ENCODE measurements around the gene NEUROD4.

DNA sequence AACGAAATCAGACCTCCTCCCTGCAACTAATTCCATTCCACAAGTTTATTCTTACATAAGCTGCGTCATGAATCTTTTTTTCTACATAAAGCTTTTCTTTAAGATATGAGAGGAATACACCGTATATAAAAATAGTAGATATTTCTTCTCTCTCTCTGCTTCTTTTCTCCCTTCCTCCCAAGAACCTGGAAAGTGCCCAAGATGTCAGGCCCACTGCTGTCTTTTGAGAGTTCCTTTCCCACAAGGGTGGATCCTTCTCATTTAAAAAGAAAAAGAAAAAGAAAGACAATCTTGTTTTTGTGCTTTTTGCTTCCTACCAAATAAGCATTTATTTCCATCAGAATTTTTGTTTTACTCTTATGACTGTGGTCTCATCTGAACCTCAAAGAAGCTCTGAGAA lies 46.2 kb upstream of the NEUROD4 start:
- TF ChIP-seq, protein P1, sequence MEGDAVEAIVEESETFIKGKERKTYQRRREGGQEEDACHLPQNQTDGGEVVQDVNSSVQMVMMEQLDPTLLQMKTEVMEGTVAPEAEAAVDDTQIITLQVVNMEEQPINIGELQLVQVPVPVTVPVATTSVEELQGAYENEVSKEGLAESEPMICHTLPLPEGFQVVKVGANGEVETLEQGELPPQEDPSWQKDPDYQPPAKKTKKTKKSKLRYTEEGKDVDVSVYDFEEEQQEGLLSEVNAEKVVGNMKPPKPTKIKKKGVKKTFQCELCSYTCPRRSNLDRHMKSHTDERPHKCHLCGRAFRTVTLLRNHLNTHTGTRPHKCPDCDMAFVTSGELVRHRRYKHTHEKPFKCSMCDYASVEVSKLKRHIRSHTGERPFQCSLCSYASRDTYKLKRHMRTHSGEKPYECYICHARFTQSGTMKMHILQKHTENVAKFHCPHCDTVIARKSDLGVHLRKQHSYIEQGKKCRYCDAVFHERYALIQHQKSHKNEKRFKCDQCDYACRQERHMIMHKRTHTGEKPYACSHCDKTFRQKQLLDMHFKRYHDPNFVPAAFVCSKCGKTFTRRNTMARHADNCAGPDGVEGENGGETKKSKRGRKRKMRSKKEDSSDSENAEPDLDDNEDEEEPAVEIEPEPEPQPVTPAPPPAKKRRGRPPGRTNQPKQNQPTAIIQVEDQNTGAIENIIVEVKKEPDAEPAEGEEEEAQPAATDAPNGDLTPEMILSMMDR (conservative IDR thresholded peaks at IDR 0.05; ENCODE audit: low read depth, low read length): no peak
- TF ChIP-seq EZH2 (IDR thresholded peaks at IDR 0.05; ENCODE audit: borderline replicate concordance, low read depth, low read length, poor library complexity, severe bottlenecking): no peak

All from A673 (cell line).